Raji (cell line): Measurements from ENCODE around the gene EPB41L1.

Experiments
- POLR2A ChIP-seq: IDR thresholded peaks from 2 replicates; pipeline ENCODE4 v1.6.1; 2011; ENCODE audit warnings: low read depth, low read length, control low read depth; ENCODE audit not compliant: insufficient read depth

Gene EPB41L1

GRCh38 chr20:36264426-36265246, 110.1 kb downstream of the EPB41L1 start:
- no peak for TF ChIP-seq POLR2A

- TF ChIP-seq POLR2A = no peak
Measured at GRCh38 chr20:36266189-36266588, 111.6 kb downstream of the EPB41L1 start.

DNA sequence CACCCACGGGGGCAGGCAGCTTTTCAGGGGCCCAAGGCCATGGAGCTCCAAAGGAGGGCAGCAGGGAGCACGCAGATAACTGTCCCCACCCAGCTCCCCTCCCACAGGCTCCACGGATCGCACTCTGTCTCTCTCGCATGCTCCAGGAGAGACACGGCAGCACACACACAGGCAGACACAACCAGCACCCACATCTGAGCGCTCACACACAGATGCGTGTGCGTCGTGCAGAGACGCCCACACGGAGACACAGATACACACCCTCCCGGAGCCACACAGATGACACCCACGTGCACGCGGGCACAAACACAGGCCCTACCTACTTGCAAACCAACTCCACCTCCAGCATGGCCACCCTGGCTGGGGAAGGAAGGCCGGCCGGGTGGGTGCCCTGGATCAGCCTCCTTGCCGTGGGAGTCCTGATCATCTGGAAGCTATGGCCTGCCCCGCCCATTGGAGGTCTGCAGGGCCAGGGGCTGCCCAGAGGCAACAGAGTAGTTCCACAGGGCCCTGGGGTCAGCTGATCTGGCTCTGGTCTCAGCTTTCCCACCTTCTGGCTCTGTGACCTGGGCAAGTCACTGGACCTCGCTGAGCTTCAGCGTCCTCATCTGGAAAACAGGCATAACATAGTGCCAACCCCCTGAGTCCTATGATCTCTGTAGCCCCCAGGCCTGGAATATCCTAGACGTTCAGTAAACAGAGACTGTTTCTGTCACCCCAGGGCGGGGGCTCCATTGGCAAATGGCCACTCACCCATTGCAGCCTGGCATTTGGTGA, 113.3 kb downstream of the EPB41L1 start:
- no peak for TF ChIP-seq POLR2A

- no peak for TF ChIP-seq POLR2A
Measured at GRCh38 chr20:36268440-36269342, 114.2 kb downstream of the EPB41L1 start.

DNA sequence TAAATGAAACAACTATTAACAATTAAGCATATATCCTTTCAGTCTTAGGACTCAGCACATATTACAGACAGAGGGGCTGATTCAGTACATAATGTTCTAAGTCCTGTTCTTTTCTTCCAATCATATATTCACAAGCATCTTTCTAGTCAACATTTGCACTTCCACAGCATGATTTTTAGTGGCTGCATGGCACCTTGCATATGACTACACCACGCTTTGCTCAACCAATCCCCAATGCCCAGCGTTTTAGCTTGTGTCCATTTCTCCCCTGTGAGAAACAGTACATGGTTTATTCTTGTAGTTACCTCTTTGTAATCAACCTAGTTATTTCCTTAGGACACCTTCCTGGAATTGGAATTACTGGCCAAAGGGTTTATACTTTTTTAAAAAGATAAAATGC, 115.0 kb downstream of the EPB41L1 start:
- no peak for TF ChIP-seq POLR2A

DNA sequence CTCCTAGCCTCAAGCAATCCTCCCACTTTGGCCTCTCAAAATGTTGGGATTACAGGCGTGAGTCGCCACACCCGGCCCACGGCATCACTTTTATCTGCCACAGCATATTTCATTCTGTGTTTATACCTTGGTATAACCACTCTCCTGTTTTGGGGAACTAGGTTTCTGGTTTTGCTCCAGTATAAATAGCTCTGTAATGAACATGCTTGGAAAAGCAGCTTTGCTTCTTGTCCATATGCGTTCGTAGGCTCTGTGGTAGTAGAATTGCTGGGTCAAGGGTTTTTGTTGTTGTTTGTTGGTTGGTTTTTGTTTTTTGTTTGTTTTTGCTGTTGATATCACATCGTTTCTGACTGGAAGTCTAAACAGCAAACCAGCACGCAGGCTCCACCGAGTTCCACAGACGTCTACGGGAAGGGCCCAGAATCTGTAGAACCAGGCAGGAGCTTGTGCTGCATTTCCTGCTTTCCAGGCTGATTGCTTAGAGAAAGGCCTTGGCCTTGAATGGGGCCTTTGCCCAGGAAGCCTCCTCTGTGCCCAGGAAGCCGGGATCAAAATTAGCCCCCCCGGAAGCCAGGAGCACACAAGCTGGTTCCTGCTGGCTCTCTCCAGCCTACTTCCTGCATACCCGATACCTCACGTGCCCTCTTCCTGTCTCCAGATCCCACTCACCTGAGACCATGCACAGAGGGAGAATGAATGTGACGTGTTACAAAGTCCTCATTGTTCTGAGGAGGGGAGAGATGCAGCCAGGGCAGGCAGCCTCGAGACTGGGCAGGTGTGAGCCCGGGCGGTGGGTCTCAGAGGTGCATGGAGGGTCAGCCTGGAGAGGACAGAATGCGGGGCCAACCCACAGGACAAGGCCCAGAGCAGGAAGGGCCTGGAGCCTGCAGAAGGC, 116.5 kb downstream of the EPB41L1 start:
- TF ChIP-seq POLR2A = no peak

DNA sequence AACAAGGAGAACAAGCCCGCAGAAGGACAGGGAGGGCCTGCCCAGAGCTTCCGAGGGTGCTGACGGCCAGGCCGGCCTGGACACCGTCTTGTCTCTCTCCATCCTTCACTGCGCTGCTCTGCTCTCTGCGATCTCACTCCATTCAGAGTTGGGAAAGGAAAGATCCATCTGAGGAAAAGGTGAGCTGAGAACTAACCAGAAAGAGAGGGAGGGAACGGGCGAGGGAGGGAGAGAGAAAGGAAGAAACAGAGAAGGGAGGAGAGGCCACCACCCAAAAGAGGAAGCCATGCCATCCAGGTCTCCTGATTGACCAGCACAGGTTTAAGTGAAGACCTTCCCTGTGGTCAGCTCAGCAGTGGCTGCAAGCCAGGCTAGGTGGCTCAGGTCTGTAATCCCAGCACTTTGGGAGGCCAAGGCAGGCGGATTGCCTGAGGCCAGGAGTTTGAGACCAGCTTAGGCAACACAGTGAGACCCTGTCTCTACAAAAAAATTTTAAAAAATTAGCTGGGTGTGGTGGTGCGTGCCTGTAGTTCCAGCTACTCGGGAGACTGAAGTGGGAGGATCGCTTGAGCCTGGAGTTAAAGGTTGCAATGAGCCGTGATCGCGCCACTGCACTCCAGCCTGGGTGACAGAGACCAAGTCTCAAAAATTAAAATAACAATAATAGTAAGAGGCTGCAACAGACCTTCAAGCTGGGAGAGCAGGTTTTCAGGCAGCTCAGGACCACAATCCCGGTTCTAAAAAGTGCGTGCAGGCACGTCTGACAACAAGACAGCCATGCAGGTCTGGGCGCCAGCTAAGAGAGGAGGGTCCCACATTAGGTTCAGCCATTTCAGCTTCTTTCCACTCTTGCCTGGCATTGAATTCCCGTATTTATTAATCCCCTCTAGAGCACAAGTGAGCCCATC, 117.4 kb downstream of the EPB41L1 start:
- TF ChIP-seq POLR2A = no peak

DNA sequence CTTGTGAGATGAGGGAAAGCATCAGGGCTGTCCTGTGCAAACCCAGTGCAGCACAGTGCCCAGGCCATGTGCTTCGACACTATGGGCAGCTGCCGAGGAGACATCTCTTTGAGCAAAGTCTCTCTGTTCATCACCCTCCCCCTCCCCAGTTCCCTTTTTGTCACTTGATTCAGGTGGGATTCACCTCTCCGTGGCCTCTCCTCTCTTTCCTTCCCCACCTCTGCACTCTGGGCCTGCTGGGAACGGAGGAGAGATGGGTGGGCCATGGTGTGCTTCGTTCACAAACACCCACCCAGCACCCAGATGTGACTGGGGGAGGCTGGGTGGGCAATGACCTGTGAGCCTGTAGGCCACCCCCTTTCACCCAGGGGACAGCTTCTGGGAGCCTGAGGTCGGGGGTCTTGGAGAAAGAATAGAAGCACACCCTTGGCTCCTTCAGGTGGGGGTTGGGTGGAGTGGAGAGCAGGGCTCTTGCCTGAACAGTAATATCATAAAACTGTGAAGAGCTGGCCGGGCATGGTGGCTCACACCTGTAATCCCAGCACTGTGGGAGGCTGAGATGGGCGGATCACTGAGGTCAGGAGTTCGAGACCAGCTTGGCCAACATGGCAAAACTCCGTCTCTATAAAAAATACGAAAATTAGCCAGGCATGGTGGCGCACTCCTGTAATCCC, 118.1 kb downstream of the EPB41L1 start:
- TF ChIP-seq POLR2A = no peak

GRCh38 chr20:36273414-36274180, 119.1 kb downstream of the EPB41L1 start:
- TF ChIP-seq POLR2A = no peak

DNA sequence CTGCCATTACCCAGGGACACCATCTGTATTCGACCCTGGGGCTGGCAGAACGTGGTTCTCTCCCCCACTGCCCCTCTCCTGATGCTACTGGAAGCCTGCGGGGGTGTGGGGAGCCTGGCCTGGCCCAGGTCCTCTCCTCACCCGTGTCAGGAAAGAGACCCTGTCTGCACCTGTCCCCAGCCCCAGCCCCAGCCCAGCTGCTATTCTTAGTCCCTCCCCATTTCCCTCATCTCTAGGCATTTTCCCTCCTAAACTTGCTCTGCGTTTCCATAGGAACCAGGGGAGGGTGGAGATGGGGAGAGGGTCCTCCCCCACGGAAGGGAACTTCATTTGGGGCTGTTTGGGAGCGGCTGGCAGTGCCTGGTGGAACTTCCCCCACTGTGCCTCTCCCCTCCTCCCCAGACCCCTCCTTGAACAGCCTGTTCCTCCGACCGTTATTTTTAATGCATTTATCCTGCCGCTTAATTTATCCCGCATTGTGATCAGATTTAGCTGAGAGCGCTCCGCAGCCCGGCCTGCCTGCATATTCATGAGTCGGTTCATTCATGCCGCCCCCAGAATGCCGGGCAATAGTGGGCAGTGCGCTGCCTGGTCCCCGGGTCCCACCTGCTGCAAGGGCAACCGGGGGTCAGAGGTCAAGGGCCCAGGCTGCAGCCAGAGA, 119.8 kb downstream of the EPB41L1 start:
- no peak for TF ChIP-seq POLR2A

DNA sequence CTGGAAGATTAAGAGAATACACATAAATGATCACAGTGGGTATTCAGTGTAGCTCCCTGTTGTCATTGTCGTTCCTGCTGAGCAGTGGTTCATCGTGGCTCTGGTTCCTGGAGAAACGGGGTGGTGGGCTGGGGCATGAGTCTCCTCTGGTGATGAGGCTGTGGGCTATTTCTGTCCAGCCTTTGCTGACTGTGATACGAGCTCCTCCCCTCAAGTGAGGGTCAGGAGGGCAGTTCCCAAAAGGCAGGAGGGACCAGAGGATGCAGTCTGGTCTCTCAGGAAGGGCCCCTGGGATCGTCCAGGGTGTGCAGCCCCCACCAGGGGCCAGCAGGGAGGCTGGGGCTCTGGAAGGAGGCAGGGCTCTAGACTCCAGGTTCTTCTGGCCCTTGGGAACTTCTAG, 120.5 kb downstream of the EPB41L1 start:
- TF ChIP-seq POLR2A = no peak
